Measurements from ENCODE around the gene G2E3.
"Not testable (repeated sequence)": the region's sequence is repeated elsewhere in the genome, so short reads cannot be mapped to it uniquely, and the experiment has no call there.

The G2E3 gene

DNA sequence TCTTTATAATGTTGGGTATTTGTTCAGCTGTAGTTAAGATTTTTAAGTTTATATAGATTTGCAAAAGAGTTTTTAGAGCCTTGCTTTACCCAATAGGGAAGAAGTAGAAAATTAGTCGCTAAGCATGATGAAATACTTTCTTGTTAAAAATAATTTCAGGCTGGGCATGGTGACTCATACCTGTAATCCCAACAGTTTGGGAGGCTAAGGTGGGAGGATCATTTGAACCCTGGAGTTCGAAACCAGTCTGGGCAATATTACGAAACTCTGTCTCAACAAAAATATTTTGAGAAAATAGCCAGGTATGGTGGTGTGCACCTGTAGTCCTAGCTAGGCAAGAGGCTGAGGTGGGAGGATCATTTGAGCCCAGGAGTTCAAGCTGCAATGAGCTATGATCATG is 44.4 kb downstream of the G2E3 start:
- no peak for DNase-seq

DNA sequence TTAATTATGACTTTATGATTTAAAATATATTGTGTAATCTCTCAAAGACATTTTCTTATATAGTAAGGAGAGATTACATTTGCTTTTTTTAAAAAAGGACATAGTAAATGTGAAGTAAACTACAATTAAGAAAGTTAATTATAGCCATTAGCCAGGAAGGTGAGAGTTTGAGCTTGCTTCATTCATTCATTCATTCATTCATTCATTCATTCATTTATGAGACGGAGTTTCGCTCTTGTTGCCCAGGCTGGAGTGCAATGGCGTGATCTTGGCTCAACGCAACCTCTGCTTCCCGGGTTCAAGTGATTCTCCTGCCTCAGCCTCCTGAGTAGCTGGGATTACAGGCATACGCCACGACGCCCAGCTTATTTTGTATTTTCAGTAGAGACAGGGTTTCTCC is 45.7 kb downstream of the G2E3 start:
- not testable (repeated sequence) for DNase-seq

DNA sequence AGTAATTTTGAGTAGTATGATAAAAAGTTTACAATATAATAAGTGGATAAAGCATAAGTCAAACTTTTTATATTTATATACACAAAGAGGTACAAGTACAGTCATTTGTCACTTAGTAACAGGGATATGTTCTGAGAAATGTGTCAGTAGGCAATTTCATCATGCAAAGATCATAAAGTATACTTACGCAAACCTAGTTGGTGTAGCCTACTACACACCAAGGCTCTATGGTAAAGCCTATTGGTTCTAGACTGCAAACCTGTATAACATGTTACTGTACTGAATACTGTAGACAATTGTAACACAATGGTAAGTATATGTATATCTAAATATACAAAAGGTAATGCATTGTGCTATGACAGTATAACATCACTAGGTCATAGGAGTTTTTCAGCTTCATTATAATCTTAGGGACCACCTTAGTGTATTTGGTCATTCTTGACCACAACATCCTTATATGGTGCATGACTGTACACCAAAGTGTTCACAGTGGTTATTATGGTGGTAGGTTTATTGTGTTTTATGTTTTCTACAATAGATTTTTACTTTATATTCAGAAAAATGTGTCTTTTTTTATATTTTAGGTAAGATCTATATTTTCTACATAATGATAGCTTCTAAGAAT is 48.3 kb downstream of the G2E3 start:
- DNase-seq, result no peak

DNA sequence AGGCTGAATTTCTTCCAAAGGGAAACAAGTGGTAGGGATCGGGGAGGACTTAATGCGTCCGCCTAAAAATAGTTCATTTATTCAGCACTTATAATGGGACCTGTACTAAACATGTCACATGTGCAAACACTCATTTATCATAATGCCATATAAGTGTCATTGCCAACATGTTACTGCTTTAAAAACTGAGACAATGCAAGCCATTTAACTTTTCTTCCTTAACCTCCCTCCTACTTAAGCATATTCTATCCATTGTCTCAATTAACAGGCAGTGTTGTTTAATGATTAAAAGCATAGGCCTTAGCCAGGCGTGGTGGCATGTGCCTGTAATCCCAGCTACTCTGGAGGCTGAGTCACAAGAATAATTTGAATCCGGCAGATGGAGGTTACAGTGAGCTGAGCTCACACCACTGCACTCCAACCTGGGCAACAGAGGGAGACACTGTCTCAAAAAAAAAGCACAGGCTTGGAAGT is 49.6 kb downstream of the G2E3 start:
- DNase-seq, result no peak

DNA sequence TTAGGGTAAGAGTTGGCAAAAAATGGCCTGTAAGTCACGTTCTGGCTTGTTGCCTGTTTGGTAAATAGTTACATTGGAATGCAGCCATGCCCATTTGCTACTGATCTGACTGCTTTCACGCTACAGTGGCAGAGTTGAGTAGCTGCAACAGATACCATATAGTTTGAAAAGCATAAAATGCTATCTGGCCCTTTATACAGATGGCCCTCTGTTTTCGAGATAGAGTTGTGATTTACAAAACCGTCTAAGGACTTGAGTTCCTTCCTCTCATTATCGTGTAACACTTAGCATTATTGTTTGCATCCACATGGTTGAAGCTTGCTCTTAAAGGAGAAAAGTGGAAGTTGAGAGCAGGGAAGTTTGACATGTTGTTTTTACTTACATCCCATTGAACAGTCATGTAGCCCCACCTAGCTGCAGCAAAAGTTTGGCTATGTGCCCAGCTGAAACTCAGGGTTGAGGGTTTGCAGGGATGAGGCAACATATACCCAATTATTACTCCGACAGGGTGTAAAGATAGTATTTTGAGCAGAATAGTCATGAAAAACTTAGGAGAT is 51.9 kb downstream of the G2E3 start:
- peak in 8 of 14 donors; percentile 3 to 29 (median 12) for DNase-seq

DNA sequence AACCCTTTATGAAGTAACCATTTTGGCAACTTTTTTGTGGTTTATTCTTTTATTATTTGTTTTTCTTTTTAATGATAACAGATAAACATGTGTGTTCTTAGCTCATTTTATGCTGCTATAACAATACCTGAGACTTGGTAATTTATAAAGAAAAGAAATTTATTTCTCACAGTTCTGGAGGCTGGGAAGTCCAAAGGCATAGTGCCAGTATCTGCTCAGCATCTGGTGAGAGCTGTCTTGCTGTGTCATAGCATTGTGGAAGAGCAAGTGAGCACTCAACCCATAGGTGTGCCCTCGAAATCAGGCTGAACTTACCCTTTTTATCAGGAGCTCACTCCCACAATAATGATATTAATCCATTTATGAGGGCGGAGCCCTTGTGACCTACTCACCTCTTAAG is 55.2 kb downstream of the G2E3 start:
- DNase-seq, result no peak

DNA sequence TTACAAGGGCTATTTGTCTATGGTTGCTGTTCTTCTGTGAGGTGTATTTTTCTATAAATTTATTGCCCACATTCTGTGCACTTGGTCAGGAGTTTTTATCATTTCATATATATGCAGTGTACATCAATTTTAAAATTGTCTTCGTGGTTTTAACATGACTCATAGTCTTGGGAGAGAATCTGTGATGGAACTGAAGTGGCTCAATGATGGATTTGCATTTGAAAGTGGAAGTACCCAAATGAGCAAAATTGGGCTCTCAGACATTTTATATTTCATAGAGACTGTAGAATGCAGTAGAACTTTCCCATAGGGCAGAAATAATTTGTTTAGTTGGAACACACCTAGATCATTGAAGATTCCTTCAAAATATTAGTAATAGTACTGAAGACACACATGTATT is 61.2 kb downstream of the G2E3 start:
- no peak for DNase-seq

DNA sequence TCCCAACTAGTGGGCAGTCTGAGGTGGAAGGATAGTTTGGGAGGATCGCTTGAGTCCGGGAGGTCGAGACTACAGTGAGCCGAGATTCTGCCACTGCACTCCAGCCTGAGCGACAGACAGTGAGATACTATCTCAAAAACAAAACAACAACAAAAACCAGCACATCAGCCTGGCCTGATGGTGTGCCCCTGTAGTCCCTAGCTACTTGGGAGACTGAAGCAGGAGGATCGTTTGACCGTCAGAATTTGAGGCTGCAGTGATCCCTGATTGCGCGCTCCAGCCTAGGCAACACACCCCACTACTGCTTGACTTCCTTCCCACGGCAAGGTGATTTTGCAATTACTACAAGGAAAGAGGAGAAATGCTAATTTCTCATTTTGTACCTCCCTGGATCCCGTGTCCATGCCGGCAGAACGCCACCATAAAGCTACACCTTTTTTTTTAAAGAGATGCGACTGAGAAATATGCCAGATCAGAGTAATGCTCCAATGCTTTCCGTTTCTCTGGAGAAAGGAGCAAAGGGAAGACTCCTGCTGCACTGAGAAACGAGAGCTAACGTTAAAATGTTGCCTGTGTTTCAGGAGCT is 62.5 kb downstream of the G2E3 start:
- peak in 3 of 14 donors; percentile 6 to 21 (median 14) for DNase-seq

DNA sequence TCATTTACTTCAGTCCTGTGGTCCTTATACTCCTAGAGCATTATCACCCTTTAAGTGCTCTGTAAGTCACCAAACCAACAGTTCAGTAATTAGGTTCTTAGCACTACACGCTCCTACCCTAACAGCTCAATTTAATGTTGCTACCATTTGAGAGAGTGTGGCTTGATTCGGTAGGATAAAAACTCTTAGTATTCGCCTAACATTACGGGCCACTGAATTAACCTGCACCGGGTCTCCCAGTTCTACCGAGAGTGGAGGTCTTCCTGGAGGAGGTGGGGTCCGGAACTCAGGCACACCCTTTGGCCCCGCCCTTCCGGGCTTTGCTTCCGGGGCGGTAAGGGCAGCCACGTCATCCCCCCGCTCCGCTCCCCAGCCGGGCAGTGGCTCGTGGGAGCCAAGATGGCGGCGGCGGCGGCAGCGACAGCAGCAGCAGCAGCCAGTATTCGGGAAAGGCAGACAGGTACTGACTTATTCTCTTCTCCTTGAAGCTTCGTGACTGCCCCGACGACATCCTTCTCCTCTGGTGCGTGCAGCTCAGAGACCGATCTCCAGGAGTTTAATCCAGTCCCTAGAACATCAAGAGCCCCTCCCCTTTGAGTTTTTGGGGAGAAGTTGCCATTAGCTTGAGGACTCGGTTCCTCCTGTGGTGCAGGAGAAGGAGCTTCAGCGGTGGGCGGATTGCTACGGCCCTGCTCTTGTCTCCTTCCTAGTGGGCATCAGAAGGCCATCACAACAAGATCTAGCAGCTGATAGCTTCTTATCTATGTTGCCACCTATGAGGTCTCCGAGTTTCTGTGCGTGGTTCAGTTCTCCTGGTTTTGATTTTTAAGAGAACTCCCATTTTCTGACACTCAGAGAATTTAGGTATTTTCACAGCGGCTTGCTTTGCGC is 63.2 kb downstream of the G2E3 start, which contains the start of gene SCFD1:
Gene SCFD1 (plus strand): TSS at position 380 of the 891 bp plus-strand sequence. CDS start 20 bp downstream, at position 400.
- peak; percentile 23 to 93 (median 88) for DNase-seq

DNA sequence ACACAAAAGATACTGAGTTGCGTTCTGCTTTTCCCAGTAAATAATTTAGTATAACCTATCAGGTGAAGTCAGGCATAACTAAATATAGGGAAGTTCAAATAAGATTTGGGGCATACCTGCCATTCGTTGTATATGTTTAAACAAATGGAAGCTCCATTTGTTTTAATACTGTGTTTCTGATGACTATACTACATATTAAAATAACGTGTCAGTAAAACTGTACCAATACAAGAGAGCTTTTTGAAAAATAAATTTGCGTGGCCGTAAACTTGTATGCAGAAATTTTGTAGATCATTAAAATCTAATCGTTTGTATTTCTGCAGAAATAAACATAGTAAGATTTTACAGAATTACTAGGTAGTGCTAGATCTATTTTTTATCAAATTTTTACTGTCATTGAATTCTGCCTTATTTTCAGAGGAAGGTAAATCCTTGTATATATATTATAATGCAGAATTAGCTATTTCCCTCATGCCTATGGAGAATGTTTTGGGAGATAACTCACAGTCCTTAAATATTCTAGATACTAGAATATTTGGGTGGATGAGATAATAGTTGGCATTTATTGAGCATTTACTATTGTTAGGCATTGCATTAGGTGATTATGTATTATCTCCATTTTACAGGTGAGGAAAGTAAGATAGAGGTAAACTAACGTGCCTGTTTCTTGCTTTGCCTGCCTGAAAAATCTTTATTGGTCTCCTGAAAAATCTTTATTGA is 64.6 kb downstream of the G2E3 start:
- DNase-seq, result no peak

DNA sequence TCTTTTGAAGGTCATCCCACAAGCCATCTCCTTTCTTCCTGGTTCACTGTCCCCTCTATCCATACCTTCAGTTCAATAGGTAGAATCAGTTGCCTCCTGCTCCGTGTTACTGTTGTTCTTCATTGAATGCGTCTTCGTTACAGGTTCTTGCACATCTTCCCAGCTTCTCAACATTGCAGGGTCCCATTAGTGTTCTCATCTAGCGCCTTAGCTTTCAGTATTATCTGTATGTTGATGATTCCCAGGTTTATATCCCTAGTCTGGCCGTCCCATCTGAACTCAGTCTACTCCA is 65.1 kb downstream of the G2E3 start:
- no peak for DNase-seq

DNA sequence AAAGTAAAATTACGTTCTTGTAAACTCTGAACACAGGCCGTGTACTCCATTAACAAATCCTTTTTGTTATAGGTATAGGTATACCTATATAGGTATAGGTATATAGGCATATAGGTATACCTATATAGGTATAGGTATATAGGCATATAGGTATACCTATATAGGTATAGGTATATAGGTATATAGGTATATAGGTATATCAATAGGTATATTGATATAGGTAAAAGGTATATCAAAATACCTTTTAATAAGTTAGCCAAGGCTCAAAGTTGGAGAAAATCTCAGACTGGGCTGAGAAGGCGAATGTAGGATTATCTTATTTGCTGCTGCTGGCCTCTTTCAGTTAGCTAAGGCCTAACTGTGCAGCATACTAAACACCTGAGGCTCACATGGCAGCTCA is 66.6 kb downstream of the G2E3 start:
- no peak for DNase-seq

DNA sequence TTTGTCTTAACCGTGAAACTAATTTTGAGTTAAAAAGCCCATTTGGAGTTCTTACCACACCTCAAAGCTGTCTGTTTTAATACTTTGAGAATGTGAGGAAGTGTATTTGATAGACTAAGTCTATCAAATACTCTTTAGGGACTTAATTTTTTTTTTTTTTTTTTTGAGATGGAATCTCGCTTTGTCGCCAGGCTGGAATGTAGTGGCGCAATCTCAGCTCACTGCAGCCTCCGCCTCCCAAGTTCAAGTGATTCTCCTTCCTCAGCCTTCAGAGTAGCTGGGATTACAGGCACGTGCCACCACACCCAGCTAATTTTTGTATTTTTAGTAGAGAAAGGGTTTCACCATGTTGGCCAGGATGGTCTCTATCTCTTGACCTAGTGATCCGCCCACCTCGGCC is 70.5 kb downstream of the G2E3 start:
- not testable (repeated sequence) for DNase-seq

DNA sequence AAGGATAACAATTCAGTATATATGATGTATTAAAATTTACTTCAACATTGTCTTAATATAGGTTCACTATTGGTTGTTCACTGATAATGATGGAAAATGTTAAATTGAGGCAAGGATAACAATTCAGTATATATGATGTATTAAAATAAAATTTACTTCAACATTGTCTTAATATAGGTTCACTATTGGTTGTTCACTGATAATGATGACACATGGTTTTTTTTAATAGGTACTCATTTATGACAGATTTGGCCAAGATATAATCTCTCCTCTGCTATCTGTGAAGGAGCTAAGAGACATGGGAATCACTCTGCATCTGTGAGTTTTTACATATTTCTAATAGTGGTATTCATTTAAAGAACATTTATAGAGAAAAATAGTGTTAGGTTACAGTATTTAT is 71.3 kb downstream of the G2E3 start:
- no peak for DNase-seq

DNA sequence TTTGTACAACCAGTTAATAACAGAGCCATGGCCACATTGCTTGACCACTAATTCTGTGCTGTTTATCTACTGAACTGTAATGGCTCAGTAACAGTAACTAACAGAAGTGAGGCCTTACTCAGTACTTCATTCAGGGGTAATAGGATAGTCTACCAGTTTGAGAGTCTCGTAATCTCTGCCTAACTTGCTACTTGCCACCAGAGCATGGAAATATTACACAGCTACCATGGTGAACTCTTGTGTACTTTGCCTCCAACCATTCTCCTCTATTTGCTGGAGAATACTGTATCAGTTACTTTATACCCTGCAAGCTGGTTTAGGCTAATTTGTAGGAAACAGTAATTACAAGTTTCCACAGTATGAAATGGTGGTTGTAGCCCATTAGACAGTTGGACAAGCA is 73.8 kb downstream of the G2E3 start:
- no peak for DNase-seq

DNA sequence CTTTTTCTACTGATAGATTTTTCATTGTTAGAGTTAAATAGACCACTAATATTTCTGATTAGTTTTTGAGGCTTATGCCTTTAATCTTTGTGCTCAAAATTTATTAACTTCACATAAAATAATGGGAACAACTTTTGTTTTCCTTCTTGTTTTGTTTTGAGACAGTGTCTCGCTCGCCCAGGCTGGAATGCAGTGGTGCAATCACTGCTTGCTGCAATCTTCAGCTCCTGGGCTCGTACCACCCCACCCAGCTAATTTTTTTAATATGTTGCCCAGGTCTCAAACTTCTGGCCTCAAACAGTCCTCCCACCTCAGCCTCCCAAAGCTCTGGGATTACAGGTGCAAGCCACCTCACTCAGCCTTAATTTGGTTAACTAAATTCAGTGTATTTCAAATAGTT is 80.0 kb downstream of the G2E3 start:
- no peak for DNase-seq

DNA sequence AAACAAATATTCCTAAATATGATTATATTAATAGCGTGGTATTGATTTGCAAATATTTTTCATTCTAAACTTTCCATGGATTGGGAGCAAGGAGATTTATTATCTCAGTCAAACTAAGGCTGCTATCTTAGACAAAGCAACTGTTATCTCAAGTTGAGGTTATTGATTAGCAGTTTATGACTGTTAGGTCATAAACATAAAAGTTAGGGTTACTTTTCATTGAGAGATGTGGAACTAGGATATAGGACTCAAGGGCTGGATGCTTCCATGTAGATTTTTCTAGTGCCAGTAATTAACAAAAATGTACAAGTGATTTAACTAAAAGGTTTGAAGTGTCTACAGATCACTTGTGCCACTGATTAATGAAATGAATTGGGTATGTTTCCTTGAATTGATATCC is 82.2 kb downstream of the G2E3 start:
- DNase-seq, result no peak

DNA sequence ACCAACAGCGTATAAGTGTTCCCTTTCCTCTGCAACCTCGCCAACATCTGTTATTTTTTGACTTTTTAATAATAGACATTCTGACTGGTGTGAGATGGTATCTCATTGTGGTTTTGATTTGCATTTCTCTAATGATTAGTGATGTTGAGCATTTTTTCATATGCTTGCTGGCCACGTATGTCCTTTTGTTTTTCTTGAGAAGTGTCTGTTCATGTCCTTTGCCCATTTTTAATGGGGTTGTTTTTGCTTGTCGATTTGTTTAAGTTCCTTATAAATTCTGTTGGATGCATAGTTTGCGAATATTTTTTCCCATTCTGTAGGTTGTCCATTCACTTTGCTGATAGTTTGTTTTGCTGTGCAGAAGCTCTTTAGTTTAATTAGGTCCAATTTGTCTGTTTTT is 85.5 kb downstream of the G2E3 start:
- not testable (repeated sequence) for DNase-seq

DNA sequence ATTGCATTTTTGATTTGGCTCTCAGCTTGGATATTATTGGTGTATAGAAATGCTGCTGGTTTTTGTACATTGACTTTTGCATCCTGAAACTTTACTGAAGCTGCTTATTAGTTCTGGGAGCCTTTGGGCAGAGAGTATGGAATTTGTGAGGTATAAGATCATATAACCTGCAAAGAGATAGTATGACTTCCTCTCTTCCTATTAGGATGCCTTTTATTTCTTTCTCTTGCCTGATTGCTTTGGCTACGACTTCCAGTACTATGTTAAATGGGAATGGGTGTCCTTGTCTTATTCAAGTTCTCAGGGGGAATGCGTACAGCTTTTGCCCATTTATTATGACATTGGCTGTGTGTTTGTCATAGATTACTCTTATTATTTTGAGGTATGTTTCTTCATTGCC is 86.6 kb downstream of the G2E3 start:
- no peak for DNase-seq

DNA sequence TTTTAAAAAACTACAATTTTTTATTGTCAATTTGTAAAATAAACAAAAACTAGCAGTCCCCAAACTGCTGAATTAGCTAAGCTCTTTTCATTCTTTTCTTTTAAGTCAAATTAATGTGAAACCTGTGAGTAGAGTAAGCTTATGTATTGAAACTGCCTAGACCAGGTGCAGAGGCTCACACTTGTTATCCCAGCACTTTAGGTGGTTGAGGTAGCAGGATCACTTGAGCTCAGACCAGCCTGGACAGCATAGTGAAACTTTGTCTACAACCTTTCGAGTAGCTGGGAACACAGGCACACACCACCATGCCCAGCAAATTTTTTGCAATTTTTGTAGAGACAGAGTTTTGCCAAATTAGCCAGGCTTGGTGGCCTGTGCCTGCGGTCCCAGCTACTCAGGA is 89.5 kb downstream of the G2E3 start:
- DNase-seq, result no peak

DNA sequence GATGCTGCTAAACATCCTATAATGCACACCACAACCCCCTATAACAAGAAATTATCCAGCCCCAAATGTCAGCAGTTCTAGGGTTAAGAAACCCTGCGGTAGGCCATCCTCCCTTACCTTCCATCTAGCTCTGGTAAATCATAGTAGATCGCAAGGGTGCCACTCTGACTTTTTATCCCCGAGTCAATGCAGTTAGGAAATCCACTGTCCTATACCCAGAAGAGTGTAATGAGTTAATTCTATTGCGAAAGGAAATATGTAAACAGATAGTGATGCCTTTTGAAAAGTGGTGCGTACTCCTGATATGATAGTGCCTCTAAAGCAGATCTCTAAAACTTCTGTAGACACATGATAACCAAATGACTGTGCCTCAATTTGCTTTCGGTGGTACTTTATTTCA is 93.0 kb downstream of the G2E3 start:
- no peak for DNase-seq

DNA sequence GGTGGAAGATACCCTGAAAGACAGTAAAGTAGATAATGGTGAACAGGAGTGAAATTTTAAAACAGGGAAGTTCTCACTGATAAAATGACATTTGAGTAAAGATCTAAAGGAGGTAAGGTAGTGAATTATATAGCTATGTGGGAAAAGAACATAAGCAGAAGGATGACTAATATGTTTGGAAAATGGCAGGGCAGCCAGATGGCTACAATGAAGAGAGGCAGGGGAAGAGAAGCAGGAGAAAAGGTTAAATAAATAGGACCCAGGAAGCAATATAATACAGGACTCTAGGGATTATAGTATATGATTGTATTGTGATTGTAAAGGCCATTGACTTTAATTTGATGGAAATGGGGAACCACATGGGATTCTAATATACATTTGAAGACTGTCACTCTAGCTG is 96.2 kb downstream of the G2E3 start:
- no peak for DNase-seq

DNA sequence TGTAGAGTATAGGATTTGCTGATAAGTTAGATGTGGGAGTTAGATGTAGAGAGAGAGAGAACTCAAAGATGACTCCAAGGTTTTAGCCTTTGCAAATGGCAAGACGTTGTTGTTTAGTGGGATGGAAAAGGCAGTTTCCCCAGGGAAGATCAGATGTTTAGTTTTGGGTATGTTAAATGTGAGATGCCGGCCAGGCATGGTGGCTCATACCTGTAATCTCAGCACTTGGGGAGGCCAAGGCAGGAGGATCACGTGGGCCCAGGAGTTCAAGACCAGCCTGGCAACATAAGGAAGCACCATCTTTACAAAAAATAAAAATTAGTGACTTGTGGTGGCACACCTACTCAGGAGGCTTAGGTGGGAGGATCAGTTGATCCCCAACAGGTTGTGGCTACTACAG is 96.7 kb downstream of the G2E3 start:
- no peak for DNase-seq

All from C1 segment of cervical spinal cord (tissue), 14 donors.